HCT116 (cell line): Measurements from ENCODE around the gene SLC19A1. TPM values are rescaled to one million over a fixed set of nuclear protein-coding genes. Genes with fewer than 3 reads are reported as not detected.

Experiments used
- ATAC-seq: fragments of 200-7000 bp; cut with Tn5 transposase; 2 replicates; pipeline ENCODE4 v1.9.1; 2020; ENCODE audit warnings: mild to moderate bottlenecking, moderate library complexity
- BruUV-seq: library from RNA; stranded (reverse); fragments of 400-500 nt; replicated peaks from 2 replicates; lab custom pipeline; 2021; lab: Mats Ljungman, UMichigan
- CTCF ChIA-PET: fragments of 300-600 bp; sonication (Branson Sonifier 250); formaldehyde crosslinking; loops from one replicate; lab custom pipeline; 2021; ENCODE audit warnings: antibody characterized with exemption; lab: Charles Lee
- POLR2A ChIA-PET: fragments of 300-600, 350-600 bp; sonication (Branson Sonifier 250); formaldehyde crosslinking; loops from one replicate; lab custom pipeline; 2021; ENCODE audit warnings: antibody characterized with exemption; lab: Charles Lee
- RAD21 ChIA-PET, 2 experiments: fragments of 300-600 bp; sonication (Branson Sonifier 250); formaldehyde crosslinking; loops; one replicate each; lab custom pipeline; 2023; ENCODE audit warnings: low total read pairs in 2 of 2; ENCODE audit not compliant: uncharacterized antibody in 2 of 2, unreplicated experiment in 2 of 2, low non-redundant PET in 1 of 2; lab: Charles Lee
- DNase-seq: peaks from one replicate; pipeline ENCODE4 v3.0.0-alpha.2; 2010; ENCODE audit warnings: low read depth, low spot score
- H2AFZ ChIP-seq: fragments of 200-600 bp; shearing (Covaris generic), sonication (generic); 2 replicates; pipeline ENCODE4 v1.6.1; 2017; ENCODE audit warnings: low read depth, mixed run types, mixed read lengths, antibody characterized with exemption, low read length; ENCODE audit not compliant: poor library complexity, severe bottlenecking
- H3K27ac ChIP-seq: 2 replicates; pipeline ENCODE4 v1.5.1; 2012; ENCODE audit warnings: low read depth, low read length
- H3K27me3 ChIP-seq: fragments of 200-600 bp; sonication (generic); 2 replicates; pipeline ENCODE4 v1.6.1; 2016; ENCODE audit warnings: mixed run types, low read length, mixed read lengths; ENCODE audit not compliant: insufficient read depth
- H3K36me3 ChIP-seq, 2 experiments: fragments of 200-500 bp in 1 of 2; fragments of 200-600 bp in 1 of 2; sonication (Bioruptor generic) in 1 of 2; sonication (generic) in 1 of 2; 2 replicates each; pipeline versions ENCODE4 v1.5.1 to v1.6.1; 2014 to 2016; ENCODE audit warnings: low read length in 2 of 2, inconsistent platforms in 1 of 2, mixed read lengths in 1 of 2, mixed run types in 1 of 2; ENCODE audit not compliant: insufficient read depth in 2 of 2, control insufficient read depth in 1 of 2
- H3K4me1 ChIP-seq, 2 experiments: fragments of 200-600 bp in 1 of 2; sonication (generic) in 1 of 2; 2 replicates each; pipeline versions ENCODE4 v1.5.1 to v1.6.1; 2012 to 2017; ENCODE audit warnings: low read length in 2 of 2, inconsistent platforms in 1 of 2, mild to moderate bottlenecking in 1 of 2, mixed read lengths in 1 of 2, mixed run types in 1 of 2, moderate library complexity in 1 of 2; ENCODE audit not compliant: insufficient read depth in 2 of 2, control insufficient read depth in 1 of 2
- H3K4me2 ChIP-seq: fragments of 200-600 bp; sonication (generic); 2 replicates; pipeline ENCODE4 v1.6.1; 2017; ENCODE audit warnings: mixed run types, low read length, mixed read lengths
- H3K4me3 ChIP-seq, 2 experiments: fragments of 200-600 bp in 1 of 2; sonication (generic) in 1 of 2; replicated peaks in 1 of 2; 2 replicates each; pipeline ENCODE4 v1.5.1; 2011 to 2016; ENCODE audit warnings: low read length in 2 of 2, control low read depth in 1 of 2, low read depth in 1 of 2, mild to moderate bottlenecking in 1 of 2, mixed read lengths in 1 of 2, mixed run types in 1 of 2
- H3K79me2 ChIP-seq: fragments of 200-600 bp; sonication (generic); 2 replicates; pipeline ENCODE4 v1.6.1; 2017; ENCODE audit warnings: mild to moderate bottlenecking, mixed run types, low read length, moderate library complexity, mixed read lengths; ENCODE audit not compliant: insufficient read depth
- H3K9ac ChIP-seq: fragments of 200-600 bp; sonication (generic); 2 replicates; pipeline ENCODE4 v1.6.1; 2016; ENCODE audit warnings: low read length, mixed read lengths
- H3K9me2 ChIP-seq: fragments of 200-600 bp; sonication (generic), shearing (Covaris generic); 2 replicates; pipeline ENCODE4 v1.6.1; 2017; ENCODE audit warnings: mixed run types, mild to moderate bottlenecking, moderate library complexity; ENCODE audit not compliant: insufficient read depth
- H3K9me3 ChIP-seq, 2 experiments: fragments of 200-500 bp in 1 of 2; fragments of 200-600 bp in 1 of 2; sonication (Bioruptor generic) in 1 of 2; sonication (generic) in 1 of 2; 2 replicates each; pipeline ENCODE4 v1.6.1; 2014 to 2017; ENCODE audit warnings: low read length in 2 of 2, mixed read lengths in 2 of 2, inconsistent platforms in 1 of 2, low read depth in 1 of 2, mild to moderate bottlenecking in 1 of 2, mixed run types in 1 of 2, moderate library complexity in 1 of 2; ENCODE audit not compliant: control insufficient read depth in 1 of 2, insufficient read depth in 1 of 2
- H4K20me1 ChIP-seq: fragments of 200-600 bp; sonication (generic), shearing (Covaris generic); 2 replicates; pipeline ENCODE4 v1.6.1; 2017; ENCODE audit warnings: mixed run types, mild to moderate bottlenecking, moderate library complexity; ENCODE audit not compliant: insufficient read depth
- EGR1 ChIP-seq: IDR thresholded peaks from 2 replicates; pipeline ENCODE4 v1.6.1; 2012; ENCODE audit warnings: low read depth
- ELF1 ChIP-seq: IDR thresholded peaks from 2 replicates; pipeline ENCODE4 v1.6.1; 2012; ENCODE audit warnings: low read depth, borderline replicate concordance
- EZH2phosphoT487 ChIP-seq: fragments of 200-600 bp; IDR thresholded peaks from 2 replicates; pipeline ENCODE4 v1.6.1; 2018; ENCODE audit warnings: antibody characterized with exemption, borderline replicate concordance
- JUND ChIP-seq: IDR thresholded peaks from 2 replicates; pipeline ENCODE4 v1.6.1; 2012
- RAD21 ChIP-seq: IDR thresholded peaks from 2 replicates; pipeline ENCODE4 v1.6.1; 2012; ENCODE audit warnings: low read depth, mild to moderate bottlenecking
- REST ChIP-seq: IDR thresholded peaks from 2 replicates; pipeline ENCODE4 v1.6.1; 2012; ENCODE audit warnings: low read depth
- SP1 ChIP-seq: IDR thresholded peaks from 2 replicates; pipeline ENCODE4 v1.6.1; 2012; ENCODE audit warnings: low read depth
- SRF ChIP-seq: IDR thresholded peaks from 2 replicates; pipeline ENCODE4 v1.6.1; 2012; ENCODE audit warnings: low read depth
- YY1 ChIP-seq: IDR thresholded peaks from 2 replicates; pipeline ENCODE4 v1.6.1; 2011; ENCODE audit warnings: low read length, low read depth, moderate library complexity, mild to moderate bottlenecking; ENCODE audit not compliant: insufficient replicate concordance; ENCODE audit errors: extremely low read depth
- intact Hi-C: fragments of 100-400 bp; cut with micrococcal nuclease; formaldehyde crosslinking; loops from 2 replicates; pipeline ENCODE4 v1.10.0; 2022
- total RNA-seq: library from RNA; stranded (reverse); gene quantifications from one replicate; pipeline ENCODE4 v1.2.1, GENCODE V29; 2021; ENCODE audit not compliant: unreplicated experiment

The SLC19A1 gene
- total RNA-seq, 1 experiment from 2014 or later: 50.2 TPM

- no peak for DNase-seq
- TF ChIP-seq EGR1: no peak
- no peak for TF ChIP-seq ELF1
- TF ChIP-seq SP1: no peak
- no peak for TF ChIP-seq JUND
- TF ChIP-seq REST: no peak
- TF ChIP-seq SRF: no peak
- no peak for TF ChIP-seq RAD21
- no peak for TF ChIP-seq YY1
- TF ChIP-seq EZH2phosphoT487: no peak
- intact Hi-C loops: loop anchor here (1.0 to 10.0 kb wide), 3 partner anchors 263 to 368 kb away; no protein-coding TSS in a partner anchor
- ChIA-PET CTCF (interaction anchor here (0.6 to 1.7 kb wide), 20 partner anchors 12 to 417 kb away, joined by 3 to 39 read pairs (median 4); partner anchors contain the start of gene POFUT2), POLR2A (interaction anchor here (0.7 to 1.6 kb wide), 3 partner anchors 35 to 364 kb away, joined by 3 to 5 read pairs (median 3); no protein-coding TSS in a partner anchor), RAD21 (interaction anchor here (0.6 to 1.1 kb wide), 6 partner anchors 39 to 415 kb away, joined by 3 to 6 read pairs (median 4); no protein-coding TSS in a partner anchor)
- Histone ChIP-seq H3K4me2 (peak overlapping the region; percentile 80; the same call in 1 of the 2 replicates), H3K36me3 (no peaks in the 10 kb centered on the region), H3K79me2 (no peaks in the 10 kb centered on the region), H3K27ac (peak overlapping the region; percentile 75; the same call in 1 of the 2 replicates), H2AFZ (no peak overlapping the region), H3K9me2 (no peaks in the 10 kb centered on the region), H3K9ac (no peak overlapping the region), H3K27me3 (no peaks in the 10 kb centered on the region), H3K4me1 (peaks cover 5 to 23% of the 10 kb centered on the region in 2 experiments; a peak in 3 of 4 replicates), H3K4me3 (no peak overlapping the region; a peak in 1 of 4 replicates), H3K9me3 (no peaks in the 10 kb centered on the region), H4K20me1 (no peaks in the 10 kb centered on the region)
- BruUV-seq: no TSS peak
- ATAC-seq: no peak
Observed at GRCh38 chr21:45556645-45557615, 14.7 kb upstream of the SLC19A1 start.
